Esophagus muscularis mucosa (tissue), 4 donors: ENCODE results near the gene PDE4D.

ENCODE experiments used
- CTCF ChIP-seq, 3 experiments: fragments of 200-600 bp in 2 of 3; fragments of 450-650 bp in 1 of 3; sonication (generic) in 2 of 3; IDR thresholded peaks; one replicate each; pipeline ENCODE4 v1.5.1; 2017 to 2019; ENCODE audit warnings: antibody characterized with exemption in 3 of 3, mild to moderate bottlenecking in 2 of 3, moderate library complexity in 1 of 3
- EP300 ChIP-seq: sonication (generic); formaldehyde crosslinking; IDR thresholded peaks from one replicate; pipeline ENCODE4 v1.6.1; 2017; ENCODE audit warnings: antibody characterized with exemption
- POLR2A ChIP-seq: fragments of 450-650 bp; IDR thresholded peaks from one replicate; pipeline ENCODE4 v1.6.1; 2017; ENCODE audit warnings: antibody characterized with exemption, moderate library complexity, mild to moderate bottlenecking, low read depth
- POLR2AphosphoS5 ChIP-seq, 2 donors: sonication (generic); formaldehyde crosslinking; IDR thresholded peaks; one replicate each; pipeline ENCODE4 v1.6.1; 2017; ENCODE audit warnings: antibody characterized with exemption in 2 of 2

GRCh38 chr5:58929726-58930125, 963.8 kb downstream of the PDE4D start:
- TF ChIP-seq CTCF (IDR thresholded peaks at IDR 0.05) (no peak), POLR2AphosphoS5 (IDR thresholded peaks at IDR 0.05) (no peak), POLR2A (no peak), EP300 (no peak)
